AG04450 (cell line): ENCODE data around the gene MAP6D1. TPM values are rescaled to one million over a fixed set of nuclear protein-coding genes. Genes with fewer than 3 reads are reported as not detected.

Experiments
- CTCF ChIA-PET: fragments of 300-600, 350-600 bp; formaldehyde crosslinking; extraction: SDS; loops from one replicate; lab custom pipeline; 2022; ENCODE audit warnings: antibody characterized with exemption, inconsistent platforms; lab: Charles Lee
- POLR2A ChIA-PET: fragments of 350-600 bp; formaldehyde crosslinking; extraction: SDS; loops from one replicate; lab custom pipeline; 2021; ENCODE audit warnings: antibody characterized with exemption, inconsistent platforms; lab: Yijun Ruan, JAX
- DNase-seq: peaks from one replicate; pipeline ENCODE4 v3.0.0-alpha.2; 2011; ENCODE audit warnings: low read depth, low spot score
- H3K27ac ChIP-seq: one replicate; pipeline ENCODE4 v1.5.1; 2012; ENCODE audit warnings: low read depth, low read length, control low read depth
- H3K27me3 ChIP-seq: one replicate; pipeline ENCODE4 v1.6.0; 2012; ENCODE audit warnings: low read length; ENCODE audit not compliant: control insufficient read depth, insufficient read depth
- H3K4me3 ChIP-seq: 2 replicates; pipeline ENCODE4 v1.5.1; 2011; ENCODE audit warnings: mild to moderate bottlenecking, low read depth, low read length, control low read depth
- H3K9me3 ChIP-seq: 2 replicates; pipeline ENCODE4 v1.5.1; 2012; ENCODE audit warnings: low read length; ENCODE audit not compliant: control insufficient read depth, insufficient read depth
- polyA plus RNA-seq: library from polyadenylated mRNA; depleted of rRNA; stranded (reverse); fragments of >200 nt; gene quantifications from 2 replicates; pipeline ENCODE4 v1.2.3, GENCODE V29; 2011
- TF ChIP-seq, protein P1 (sequence below): IDR thresholded peaks from 2 replicates; pipeline ENCODE4 v1.5.1; 2011; ENCODE audit warnings: low read depth, low read length, control low read depth, inconsistent platforms

MAP6D1 gene
- polyA plus RNA-seq, 1 experiment = 6.1 TPM

DNA sequence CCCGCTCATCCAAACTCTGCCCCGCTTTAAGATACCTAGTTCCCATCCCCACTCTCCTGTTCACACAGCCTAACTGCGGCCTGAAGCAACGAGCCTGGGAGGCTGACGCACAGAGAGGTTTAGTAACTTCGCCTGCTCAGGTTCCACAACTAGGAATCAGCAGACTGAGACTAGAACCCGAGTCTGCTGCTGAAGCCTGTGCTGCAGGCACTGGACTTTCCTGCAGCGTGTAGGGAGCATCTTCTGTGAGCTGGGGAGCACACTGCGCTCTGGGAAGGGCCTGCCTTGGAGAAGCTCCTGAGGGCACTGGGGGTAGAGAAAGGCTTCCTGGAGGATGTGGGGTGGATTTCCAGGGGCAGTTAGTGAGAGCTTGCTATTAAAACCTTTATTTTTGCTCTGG is 4.8 kb upstream of the MAP6D1 start:
- Histone ChIP-seq H3K27me3 (no peaks in the 10 kb centered on the region), H3K4me3 (no peak overlapping the region), H3K27ac (no peak overlapping the region), H3K9me3 (no peaks in the 10 kb centered on the region)
- ChIA-PET CTCF (no interaction called here), POLR2A (no interaction called here)
- DNase-seq = no peak
- TF ChIP-seq, protein P1, sequence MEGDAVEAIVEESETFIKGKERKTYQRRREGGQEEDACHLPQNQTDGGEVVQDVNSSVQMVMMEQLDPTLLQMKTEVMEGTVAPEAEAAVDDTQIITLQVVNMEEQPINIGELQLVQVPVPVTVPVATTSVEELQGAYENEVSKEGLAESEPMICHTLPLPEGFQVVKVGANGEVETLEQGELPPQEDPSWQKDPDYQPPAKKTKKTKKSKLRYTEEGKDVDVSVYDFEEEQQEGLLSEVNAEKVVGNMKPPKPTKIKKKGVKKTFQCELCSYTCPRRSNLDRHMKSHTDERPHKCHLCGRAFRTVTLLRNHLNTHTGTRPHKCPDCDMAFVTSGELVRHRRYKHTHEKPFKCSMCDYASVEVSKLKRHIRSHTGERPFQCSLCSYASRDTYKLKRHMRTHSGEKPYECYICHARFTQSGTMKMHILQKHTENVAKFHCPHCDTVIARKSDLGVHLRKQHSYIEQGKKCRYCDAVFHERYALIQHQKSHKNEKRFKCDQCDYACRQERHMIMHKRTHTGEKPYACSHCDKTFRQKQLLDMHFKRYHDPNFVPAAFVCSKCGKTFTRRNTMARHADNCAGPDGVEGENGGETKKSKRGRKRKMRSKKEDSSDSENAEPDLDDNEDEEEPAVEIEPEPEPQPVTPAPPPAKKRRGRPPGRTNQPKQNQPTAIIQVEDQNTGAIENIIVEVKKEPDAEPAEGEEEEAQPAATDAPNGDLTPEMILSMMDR = no peak

DNA sequence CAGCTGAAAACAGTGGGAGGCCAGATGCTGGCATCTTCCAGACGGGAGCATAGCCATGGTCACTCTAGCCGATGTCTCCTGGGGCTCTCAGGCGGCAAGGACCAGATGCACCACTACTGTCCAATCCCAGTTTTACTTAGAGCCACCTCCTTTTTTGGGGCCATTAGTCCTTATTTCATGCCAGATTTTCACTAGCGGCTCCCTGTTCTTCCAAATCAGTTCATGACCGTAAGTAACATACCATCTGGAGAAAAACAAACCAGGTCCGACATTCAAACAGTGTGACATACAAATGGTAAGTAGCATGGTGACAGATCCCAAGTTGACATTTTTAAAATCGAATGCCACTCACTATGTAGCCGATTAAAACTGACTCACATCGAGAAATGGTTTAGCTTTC is 4.1 kb upstream of the MAP6D1 start:
- H3K4me3 ChIP-seq = no peak overlapping the region
- CTCF ChIA-PET = no interaction called here
- H3K27ac ChIP-seq = no peak overlapping the region
- POLR2A ChIA-PET = no interaction called here
- no peaks in the 10 kb centered on the region for H3K9me3 ChIP-seq
- H3K27me3 ChIP-seq = no peaks in the 10 kb centered on the region
- no peak for DNase-seq
- TF ChIP-seq, protein P1 = no peak

DNA sequence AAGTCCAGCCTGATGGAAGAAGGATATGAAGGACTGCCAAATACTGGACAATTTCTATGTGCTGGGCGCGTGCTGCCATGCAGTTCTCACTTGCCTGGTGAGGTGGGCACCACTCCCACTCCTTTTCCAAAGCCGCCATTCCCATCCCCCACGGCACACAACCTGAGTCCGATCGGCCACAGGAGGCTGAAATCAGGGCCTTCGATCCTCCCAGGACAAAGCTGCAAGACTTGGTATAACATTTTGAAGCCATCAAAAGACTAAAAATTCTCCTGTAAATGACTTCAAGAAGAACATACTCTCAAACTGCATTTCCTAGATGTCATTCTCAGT is 3.1 kb upstream of the MAP6D1 start:
- no peak overlapping the region for H3K27ac ChIP-seq
- no peaks in the 10 kb centered on the region for H3K27me3 ChIP-seq
- no peak overlapping the region for H3K4me3 ChIP-seq
- ChIA-PET CTCF (no interaction called here), POLR2A (no interaction called here)
- TF ChIP-seq, protein P1 = no peak
- H3K9me3 ChIP-seq = no peaks in the 10 kb centered on the region
- DNase-seq = no peak

DNA sequence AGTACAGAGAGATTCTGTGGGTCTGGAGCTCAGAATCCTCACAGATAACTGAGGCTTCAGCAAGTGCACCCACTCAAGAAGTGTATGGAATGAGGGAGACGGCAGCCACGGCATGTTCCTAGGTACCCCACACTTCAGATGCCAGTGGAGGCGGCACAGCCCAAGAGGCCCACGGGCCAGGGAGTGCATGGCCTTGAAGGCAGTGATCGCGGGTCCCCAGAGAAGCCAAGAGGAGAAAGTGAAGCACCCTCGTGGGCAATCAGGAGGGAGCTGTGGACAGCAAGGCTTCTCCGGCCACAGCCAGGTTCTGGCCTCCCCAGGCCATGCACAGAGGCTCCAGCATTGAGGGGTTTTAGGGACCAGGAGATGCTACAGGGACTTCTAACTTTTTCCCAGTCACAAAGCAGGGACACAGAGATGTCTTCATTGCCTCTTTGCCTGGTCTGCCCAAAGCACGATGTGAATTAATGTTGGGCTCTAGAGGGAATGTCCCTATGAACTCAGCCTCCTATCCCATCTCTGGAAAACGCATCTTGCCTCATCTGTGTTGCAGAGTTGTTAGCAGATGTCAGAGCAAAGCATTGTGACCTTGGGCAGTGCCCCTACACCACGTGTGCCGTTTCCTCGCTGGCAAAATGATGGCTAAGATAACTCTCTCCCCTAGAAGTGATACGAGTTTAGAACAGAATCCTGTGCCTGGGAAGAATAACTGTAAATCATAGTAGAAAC is 2.6 kb upstream of the MAP6D1 start:
- POLR2A ChIA-PET = no interaction called here
- TF ChIP-seq, protein P1 = no peak
- DNase-seq = no peak
- no peaks in the 10 kb centered on the region for H3K9me3 ChIP-seq
- CTCF ChIA-PET = no interaction called here
- H3K4me3 ChIP-seq = no peak overlapping the region
- H3K27ac ChIP-seq = no peak overlapping the region
- no peaks in the 10 kb centered on the region for H3K27me3 ChIP-seq

DNA sequence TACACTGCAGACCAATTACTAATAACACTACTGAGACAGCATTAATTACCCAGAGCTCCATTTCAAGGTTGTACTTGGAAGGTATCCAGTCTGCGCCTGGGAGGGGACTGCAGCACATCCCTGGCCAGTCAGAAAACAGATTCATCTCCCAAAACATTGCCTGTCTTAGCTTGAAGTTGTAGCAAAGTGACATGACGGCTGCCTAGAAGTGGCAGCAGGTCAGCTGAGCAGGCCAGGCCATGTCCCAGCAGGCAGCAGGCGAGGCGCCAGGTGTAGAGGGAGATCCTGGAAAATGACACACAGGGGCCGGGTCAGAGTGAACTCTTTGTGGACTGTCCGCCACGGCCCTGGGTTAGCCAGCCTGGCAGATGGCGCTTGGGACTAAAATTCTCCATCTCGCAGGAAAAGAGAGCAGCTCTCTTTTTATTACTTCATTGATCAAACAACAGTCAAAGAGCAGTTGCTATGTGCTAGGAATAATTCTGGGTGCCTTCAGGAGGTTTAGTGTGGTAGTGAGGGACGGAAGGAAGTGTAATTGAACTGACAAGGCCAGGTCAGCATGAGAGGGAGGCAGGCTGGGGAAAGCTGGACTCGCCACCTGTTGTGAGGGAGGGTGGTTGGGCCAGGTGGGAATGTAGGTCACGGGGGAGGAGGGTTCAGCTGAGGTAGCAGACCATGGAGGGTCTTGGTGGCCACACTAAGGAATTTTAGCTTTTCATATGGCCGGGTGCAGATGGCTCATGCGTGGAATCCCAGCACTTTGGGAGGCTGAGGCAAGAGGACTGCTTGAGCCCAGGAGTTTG is 1.3 kb upstream of the MAP6D1 start:
- Histone ChIP-seq H3K27ac (no peak overlapping the region), H3K9me3 (no peaks in the 10 kb centered on the region), H3K27me3 (no peaks in the 10 kb centered on the region), H3K4me3 (no peak overlapping the region)
- TF ChIP-seq, protein P1 = no peak
- DNase-seq = no peak
- POLR2A ChIA-PET = no interaction called here
- CTCF ChIA-PET = interaction anchor here (0.7 to 3.1 kb wide), 5 partner anchors 8 to 349 kb away, joined by 3 to 12 read pairs (median 4); partner anchors contain the start of gene PARL
